H9 (cell line): Measurements from ENCODE around the gene SIN3B. TPM values are rescaled to one million over a fixed set of nuclear protein-coding genes. Genes with fewer than 3 reads are reported as not detected.

Experiments used
- DNase-seq: peaks from one replicate; pipeline ENCODE4 v3.0.0-alpha.2; 2017
- H2AFZ ChIP-seq: one replicate; pipeline ENCODE4 v1.6.1; 2013; ENCODE audit warnings: mild to moderate bottlenecking, low read length, control low read depth, moderate library complexity
- H2AK5ac ChIP-seq: 2 replicates; pipeline ENCODE4 v1.6.1; 2013; ENCODE audit warnings: low read length, control low read depth, mixed read lengths; ENCODE audit not compliant: insufficient read length
- H2BK120ac ChIP-seq: one replicate; pipeline ENCODE4 v1.6.1; 2013; ENCODE audit warnings: low read depth, mild to moderate bottlenecking, low read length, control low read depth, inconsistent platforms; ENCODE audit not compliant: poor library complexity, severe bottlenecking
- H2BK12ac ChIP-seq: 2 replicates; pipeline ENCODE4 v1.6.1; 2013; ENCODE audit warnings: low read length, control low read depth, mixed read lengths, low read depth; ENCODE audit not compliant: insufficient read length
- H2BK15ac ChIP-seq: 2 replicates; pipeline ENCODE4 v1.6.1; 2013; ENCODE audit warnings: low read depth, low read length, control low read depth
- H2BK20ac ChIP-seq: one replicate; pipeline ENCODE4 v1.6.1; 2013; ENCODE audit warnings: low read depth, mild to moderate bottlenecking, low read length, control low read depth, inconsistent platforms; ENCODE audit not compliant: poor library complexity, severe bottlenecking
- H2BK5ac ChIP-seq: 2 replicates; pipeline ENCODE4 v1.6.1; 2013; ENCODE audit warnings: low read length, control low read depth, mixed read lengths; ENCODE audit not compliant: insufficient read length
- H3K14ac ChIP-seq: 2 replicates; pipeline ENCODE4 v1.6.1; 2013; ENCODE audit warnings: low read length, control low read depth; ENCODE audit not compliant: insufficient read depth
- H3K18ac ChIP-seq: 2 replicates; pipeline ENCODE4 v1.6.1; 2013; ENCODE audit warnings: low read depth, mild to moderate bottlenecking, mixed read lengths, low read length, control low read depth; ENCODE audit not compliant: insufficient read length
- H3K23ac ChIP-seq: 2 replicates; pipeline ENCODE4 v1.6.1; 2013; ENCODE audit warnings: low read length, control low read depth, mixed read lengths, low read depth; ENCODE audit not compliant: insufficient read length
- H3K23me2 ChIP-seq: 2 replicates; pipeline ENCODE4 v1.6.1; 2013; ENCODE audit warnings: low read depth, mild to moderate bottlenecking, mixed read lengths, low read length, control low read depth; ENCODE audit not compliant: insufficient read length, poor library complexity, severe bottlenecking
- H3K27ac ChIP-seq: 2 replicates; pipeline ENCODE4 v1.5.1; 2013; ENCODE audit warnings: low read length, control low read depth, mixed read lengths, low read depth; ENCODE audit not compliant: insufficient read length
- H3K27me3 ChIP-seq: 2 replicates; pipeline ENCODE4 v1.6.1; 2013; ENCODE audit warnings: low read length, control low read depth, inconsistent platforms; ENCODE audit not compliant: insufficient read depth
- H3K4ac ChIP-seq: 2 replicates; pipeline ENCODE4 v1.6.1; 2013; ENCODE audit warnings: low read depth, mild to moderate bottlenecking, control low read depth, inconsistent platforms, low read length, moderate library complexity
- H3K4me1 ChIP-seq: 2 replicates; pipeline ENCODE4 v1.6.1; 2013; ENCODE audit warnings: low read length, control low read depth, inconsistent platforms; ENCODE audit not compliant: insufficient read depth
- H3K4me2 ChIP-seq: 2 replicates; pipeline ENCODE4 v1.6.1; 2013; ENCODE audit warnings: low read length, control low read depth, mixed read lengths; ENCODE audit not compliant: insufficient read length, insufficient read depth
- H3K56ac ChIP-seq: 2 replicates; pipeline ENCODE4 v1.6.1; 2013; ENCODE audit warnings: low read depth, mild to moderate bottlenecking, mixed read lengths, low read length, control low read depth; ENCODE audit not compliant: insufficient read length
- H3K79me1 ChIP-seq: 2 replicates; pipeline ENCODE4 v1.6.1; 2013; ENCODE audit warnings: low read depth, mild to moderate bottlenecking, moderate library complexity, low read length, control low read depth, inconsistent platforms; ENCODE audit not compliant: insufficient read depth, poor library complexity, severe bottlenecking
- H3K79me2 ChIP-seq: 2 replicates; pipeline ENCODE4 v1.6.1; 2013; ENCODE audit warnings: low read length, control low read depth, inconsistent platforms; ENCODE audit not compliant: insufficient read depth
- H3K9ac ChIP-seq: 2 replicates; pipeline ENCODE4 v1.6.1; 2013; ENCODE audit warnings: low read length, control low read depth, mixed read lengths; ENCODE audit not compliant: insufficient read length; ENCODE audit errors: extremely low read depth
- H3K9me3 ChIP-seq: one replicate; pipeline ENCODE4 v1.6.1; 2013; ENCODE audit warnings: low read depth, low read length, inconsistent platforms; ENCODE audit not compliant: control insufficient read depth
- H3T11ph ChIP-seq: one replicate; pipeline ENCODE4 v1.6.1; 2013; ENCODE audit warnings: mild to moderate bottlenecking, low read length, control low read depth, inconsistent platforms
- H4K20me1 ChIP-seq: one replicate; pipeline ENCODE4 v1.6.1; 2013; ENCODE audit not compliant: control insufficient read depth, insufficient read length, insufficient read depth
- H4K5ac ChIP-seq: 2 replicates; pipeline ENCODE4 v1.6.1; 2013; ENCODE audit warnings: low read depth, mild to moderate bottlenecking, mixed read lengths, low read length, control low read depth; ENCODE audit not compliant: insufficient read length
- H4K8ac ChIP-seq: replicated peaks from 2 replicates; pipeline ENCODE4 v1.6.1; 2013; ENCODE audit warnings: low read length, control low read depth, mixed read lengths, low read depth; ENCODE audit not compliant: insufficient read length
- H4K91ac ChIP-seq: 2 replicates; pipeline ENCODE4 v1.6.1; 2013; ENCODE audit warnings: low read depth, mild to moderate bottlenecking, moderate library complexity, mixed read lengths, low read length, control low read depth; ENCODE audit not compliant: insufficient read length
- H3K27ac Mint-ChIP-seq, 3 experiments: 2 replicates in 2 of 3; 3 replicates in 1 of 3; pipeline ENCODE4 v1.8.0; 2020 to 2021; ENCODE audit warnings: mixed read lengths in 3 of 3, mild to moderate bottlenecking in 1 of 3, moderate library complexity in 1 of 3
- H3K27me3 Mint-ChIP-seq: 2 replicates; pipeline ENCODE4 v1.8.0; 2021; ENCODE audit warnings: low read depth, mild to moderate bottlenecking, moderate library complexity, mixed read lengths
- H3K36me3 Mint-ChIP-seq, 3 experiments: 2 replicates in 2 of 3; 3 replicates in 1 of 3; pipeline ENCODE4 v1.8.0; 2020 to 2021; ENCODE audit warnings: low read depth in 3 of 3, mixed read lengths in 3 of 3; ENCODE audit not compliant: insufficient read depth in 1 of 3
- H3K4me1 Mint-ChIP-seq, 2 experiments: 2 replicates each; pipeline ENCODE4 v1.8.0; 2020; ENCODE audit warnings: mixed read lengths in 2 of 2
- H3K4me3 Mint-ChIP-seq, 2 experiments: 2 replicates in 1 of 2; 3 replicates in 1 of 2; pipeline ENCODE4 v1.8.0; 2020 to 2021; ENCODE audit warnings: mild to moderate bottlenecking in 2 of 2, mixed read lengths in 2 of 2, moderate library complexity in 1 of 2
- H3K9me3 Mint-ChIP-seq, 2 experiments: 2 replicates in 1 of 2; 3 replicates in 1 of 2; pipeline ENCODE4 v1.8.0; 2020; ENCODE audit warnings: mild to moderate bottlenecking in 2 of 2, mixed read lengths in 2 of 2, moderate library complexity in 1 of 2
- CTCF ChIP-seq: fragments of 200-600 bp; sonication (generic); conservative IDR thresholded peaks from 3 replicates; pipeline ENCODE4 v1.8.0; 2021; ENCODE audit warnings: antibody characterized with exemption, mild to moderate bottlenecking
- WGBS: extraction: QIAGEN DNeasy Blood & Tissue Kit; methylation state at CpG from one replicate; pipeline ENCODE4 v1.1.7; 2013; ENCODE audit warnings: missing lambda C conversion rate, low lambda C conversion rate, mixed read lengths; ENCODE audit not compliant: insufficient read length; ENCODE audit errors: extremely low coverage; 5-methylcytosine and 5-hydroxymethylcytosine counted together
- total RNA-seq: library from RNA; stranded (reverse); gene quantifications from 2 replicates; pipeline ENCODE4 v1.2.1, GENCODE V29; 2021

SIN3B gene
- total RNA-seq, 1 experiment from 2014 or later = 72.7 TPM

- H3K4me3 Mint-ChIP-seq = no peak overlapping the region
- Histone ChIP-seq H4K5ac (no peak overlapping the region), H3K23me2 (no peaks in the 10 kb centered on the region), H3K79me2 (no peaks in the 10 kb centered on the region), H4K91ac (no peak overlapping the region), H3K79me1 (no peaks in the 10 kb centered on the region), H3K56ac (no peak overlapping the region), H2AK5ac (no peak overlapping the region), H2BK15ac (no peak overlapping the region), H3K4me1 (no peaks in the 10 kb centered on the region), H3K4ac (no peak overlapping the region), H3K9me3 (no peaks in the 10 kb centered on the region), H2BK5ac (no peak overlapping the region), H3K9ac (no peak overlapping the region), H3K18ac (no peak overlapping the region), H2BK120ac (no peak overlapping the region), H3K4me2 (no peak overlapping the region), H4K20me1 (no peaks in the 10 kb centered on the region), H3K27me3 (no peaks in the 10 kb centered on the region), H3K14ac (no peak overlapping the region), H4K8ac (no peak overlapping the region), H3K23ac (no peak overlapping the region), H2BK12ac (no peak overlapping the region), H2BK20ac (no peak overlapping the region), H3T11ph (no peak overlapping the region), H3K27ac (no peak overlapping the region), H2AFZ (no peak overlapping the region)
- peak overlapping the region in 1 of 3 experiments; percentile 36; a peak in 1 of 7 replicates for H3K27ac Mint-ChIP-seq
- no peak for DNase-seq
- H3K36me3 Mint-ChIP-seq = peaks cover 21 to 56% (median 53%) of the 10 kb centered on the region in 3 experiments; a peak in 6 of 7 replicates
- WGBS = no CpG with 5 or more reads among the region's 5 CpGs
- no peaks in the 10 kb centered on the region for H3K27me3 Mint-ChIP-seq
- TF ChIP-seq CTCF = no peak
- no peaks in the 10 kb centered on the region for H3K9me3 Mint-ChIP-seq
- no peaks in the 10 kb centered on the region for H3K4me1 Mint-ChIP-seq
These were observed 32.6 kb downstream of the SIN3B start for GRCh38 chr19:16861834-16862233.
